BJ (cell line): Measurements from ENCODE around the gene SORD. TPM values are rescaled to one million over a fixed set of nuclear protein-coding genes. Genes with fewer than 3 reads are reported as not detected.
A peak's percentile ranks its signal among the peaks of the same experiment; 100 is the strongest.

Experiments
- CTCF ChIA-PET: fragments of 350-600 bp; formaldehyde crosslinking; extraction: SDS; loops from one replicate; lab custom pipeline; 2021; ENCODE audit warnings: antibody characterized with exemption, inconsistent platforms; lab: Yijun Ruan, JAX
- POLR2A ChIA-PET: fragments of 300-600 bp; sonication (Branson Sonifier 250); formaldehyde crosslinking; extraction: SDS; loops from one replicate; lab custom pipeline; 2021; ENCODE audit warnings: antibody characterized with exemption; lab: Charles Lee
- DNase-seq: peaks from one replicate; pipeline ENCODE4 v3.0.0-alpha.2; 2011; ENCODE audit warnings: low read depth
- H3K27me3 ChIP-seq: 2 replicates; pipeline ENCODE4 v1.6.0; 2011; ENCODE audit warnings: low read length; ENCODE audit not compliant: control insufficient read depth, insufficient read depth
- H3K36me3 ChIP-seq: 2 replicates; pipeline ENCODE4 v1.5.1; 2011; ENCODE audit warnings: low read length; ENCODE audit not compliant: control insufficient read depth, insufficient read depth
- H3K4me3 ChIP-seq: 2 replicates; pipeline ENCODE4 v1.5.1; 2011; ENCODE audit warnings: low read depth, mild to moderate bottlenecking, control low read depth, low read length
- polyA plus RNA-seq: library from polyadenylated mRNA; depleted of rRNA; stranded (reverse); fragments of >200 nt; gene quantifications from 2 replicates; pipeline ENCODE4 v1.2.3, GENCODE V29; 2011
- TF ChIP-seq, protein P1 (sequence below): IDR thresholded peaks from 2 replicates; pipeline ENCODE4 v1.5.1; 2011; ENCODE audit warnings: low read depth, mild to moderate bottlenecking, control low read depth, inconsistent platforms, low read length, moderate library complexity; ENCODE audit not compliant: insufficient read depth

Gene SORD
- polyA plus RNA-seq, 1 experiment = 30.4 TPM

DNA sequence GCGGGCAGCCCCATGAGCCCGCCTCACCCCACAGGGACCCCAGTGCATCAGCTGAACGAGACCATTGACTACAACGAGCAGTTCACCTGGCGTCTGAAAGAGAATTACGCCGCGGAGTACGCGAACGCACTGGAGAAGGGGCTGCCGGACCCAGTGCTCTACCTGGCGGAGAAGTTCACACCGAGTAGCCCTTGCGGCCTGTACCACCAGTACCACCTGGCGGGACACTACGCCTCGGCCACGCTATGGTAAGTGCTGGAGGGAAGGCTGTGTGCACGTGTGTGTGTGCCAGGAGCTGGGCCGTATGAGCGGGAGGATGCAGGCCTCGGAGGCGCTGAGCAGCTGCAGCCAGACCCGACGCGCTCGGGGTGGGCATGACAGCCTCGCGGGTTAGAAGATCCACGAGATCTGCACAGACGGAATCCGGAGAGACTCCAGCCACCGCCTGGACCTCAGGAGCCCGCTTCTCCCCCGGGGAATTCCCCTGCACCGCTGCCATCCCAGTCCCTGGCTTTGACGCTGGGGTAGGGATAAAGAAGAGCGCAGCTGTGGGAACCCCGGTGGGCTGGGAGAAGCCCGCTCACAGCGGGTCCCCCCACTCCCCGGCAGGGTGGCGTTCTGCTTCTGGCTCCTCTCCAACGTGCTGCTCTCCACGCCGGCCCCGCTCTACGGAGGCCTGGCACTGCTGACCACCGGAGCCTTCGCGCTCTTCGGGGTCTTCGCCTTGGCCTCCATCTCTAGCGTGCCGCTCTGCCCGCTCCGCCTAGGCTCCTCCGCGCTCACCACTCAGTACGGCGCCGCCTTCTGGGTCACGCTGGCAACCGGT is 93.7 kb downstream of the SORD start:
- POLR2A ChIA-PET = no interaction called here
- peaks cover 52% of the 10 kb centered on the region for H3K27me3 ChIP-seq
- H3K4me3 ChIP-seq = no peak overlapping the region
- CTCF ChIA-PET = interaction anchor here (2.6 to 3.4 kb wide), 2 partner anchors 10 to 21 kb away, joined by 29 to 33 read pairs; no protein-coding TSS in a partner anchor
- no peak for DNase-seq
- TF ChIP-seq, protein P1, sequence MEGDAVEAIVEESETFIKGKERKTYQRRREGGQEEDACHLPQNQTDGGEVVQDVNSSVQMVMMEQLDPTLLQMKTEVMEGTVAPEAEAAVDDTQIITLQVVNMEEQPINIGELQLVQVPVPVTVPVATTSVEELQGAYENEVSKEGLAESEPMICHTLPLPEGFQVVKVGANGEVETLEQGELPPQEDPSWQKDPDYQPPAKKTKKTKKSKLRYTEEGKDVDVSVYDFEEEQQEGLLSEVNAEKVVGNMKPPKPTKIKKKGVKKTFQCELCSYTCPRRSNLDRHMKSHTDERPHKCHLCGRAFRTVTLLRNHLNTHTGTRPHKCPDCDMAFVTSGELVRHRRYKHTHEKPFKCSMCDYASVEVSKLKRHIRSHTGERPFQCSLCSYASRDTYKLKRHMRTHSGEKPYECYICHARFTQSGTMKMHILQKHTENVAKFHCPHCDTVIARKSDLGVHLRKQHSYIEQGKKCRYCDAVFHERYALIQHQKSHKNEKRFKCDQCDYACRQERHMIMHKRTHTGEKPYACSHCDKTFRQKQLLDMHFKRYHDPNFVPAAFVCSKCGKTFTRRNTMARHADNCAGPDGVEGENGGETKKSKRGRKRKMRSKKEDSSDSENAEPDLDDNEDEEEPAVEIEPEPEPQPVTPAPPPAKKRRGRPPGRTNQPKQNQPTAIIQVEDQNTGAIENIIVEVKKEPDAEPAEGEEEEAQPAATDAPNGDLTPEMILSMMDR = no peak
- H3K36me3 ChIP-seq = no peaks in the 10 kb centered on the region

- DNase-seq = no peak
- Histone ChIP-seq H3K27me3 (peaks cover 44% of the 10 kb centered on the region), H3K4me3 (no peak overlapping the region), H3K36me3 (no peaks in the 10 kb centered on the region)
- TF ChIP-seq, protein P1 = no peak
- ChIA-PET CTCF (interaction anchor here (0.6 to 3.4 kb wide), 36 partner anchors 8 to 265 kb away, joined by 3 to 33 read pairs (median 5); partner anchors contain the start of genes DUOX1 and DUOXA1), POLR2A (interaction anchor here (0.6 kb wide), 1 partner anchor 389 kb away, joined by 4 read pairs; no protein-coding TSS in a partner anchor)
These were observed 94.5 kb downstream of the SORD start for GRCh38 chr15:45117308-45118130.

DNA sequence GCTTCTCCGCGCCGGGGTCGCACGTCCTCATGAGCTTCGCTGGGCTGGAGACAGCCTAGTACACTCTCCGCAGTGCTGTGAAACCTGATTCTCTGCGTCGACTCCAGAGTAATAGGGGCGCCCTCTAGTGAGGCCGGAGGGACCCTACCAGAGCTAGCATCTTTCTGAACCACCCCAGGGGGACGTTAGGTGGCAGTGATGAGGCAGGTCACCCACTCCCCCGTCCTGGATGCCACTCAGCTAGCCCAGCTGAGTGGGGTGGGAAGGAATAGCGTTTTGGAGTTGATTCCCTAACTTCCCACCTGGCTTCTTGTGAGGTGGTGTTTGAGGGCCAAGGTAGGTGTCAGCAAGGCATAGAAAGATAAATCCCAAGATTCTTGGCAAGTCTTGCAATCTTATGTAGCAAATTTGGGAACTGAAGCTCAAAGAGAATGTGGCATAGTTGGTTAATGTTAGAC is 95.2 kb downstream of the SORD start:
- H3K36me3 ChIP-seq = no peaks in the 10 kb centered on the region
- TF ChIP-seq, protein P1 = peak; percentile 100
- peak; percentile 26 for DNase-seq
- ChIA-PET CTCF (interaction anchor here (0.6 to 3.4 kb wide), 38 partner anchors 8 to 265 kb away, joined by 3 to 33 read pairs (median 4); partner anchors contain the start of genes DUOX1, DUOXA1 and SORD), POLR2A (interaction anchor here (0.6 kb wide), 1 partner anchor 389 kb away, joined by 4 read pairs; no protein-coding TSS in a partner anchor)
- H3K27me3 ChIP-seq = peaks cover 38% of the 10 kb centered on the region
- no peak overlapping the region for H3K4me3 ChIP-seq

DNA sequence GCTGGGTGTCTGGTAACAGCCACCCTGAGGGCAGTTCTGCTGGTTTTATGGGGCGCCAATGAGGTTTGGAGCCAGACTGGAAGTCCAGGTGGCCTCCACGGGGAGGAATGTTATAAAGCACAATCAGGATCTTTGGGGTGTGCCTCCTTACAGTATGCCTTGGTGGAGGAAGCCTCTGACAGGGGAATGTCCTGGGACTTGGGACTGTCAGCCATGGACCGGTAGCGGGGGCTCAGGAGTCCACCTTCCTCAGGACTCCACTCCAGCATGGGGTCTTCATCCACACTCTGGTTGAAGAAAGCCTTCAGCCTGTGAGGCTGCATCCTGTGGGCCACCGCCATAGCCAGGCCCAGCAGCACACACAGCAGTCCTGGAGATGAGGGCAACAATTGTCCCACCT is 96.0 kb downstream of the SORD start:
- Histone ChIP-seq H3K27me3 (peaks cover 31% of the 10 kb centered on the region), H3K4me3 (no peak overlapping the region), H3K36me3 (no peaks in the 10 kb centered on the region)
- POLR2A ChIA-PET = no interaction called here
- CTCF ChIA-PET = interaction anchor here (0.8 to 3.4 kb wide), 24 partner anchors 8 to 265 kb away, joined by 3 to 33 read pairs (median 6); partner anchors contain the start of genes DUOX1, DUOXA1 and SORD
- TF ChIP-seq, protein P1 = no peak
- DNase-seq = no peak
